H1 (cell line): ENCODE results near the gene KIF26B. TPM values are rescaled to one million over a fixed set of nuclear protein-coding genes. Genes with fewer than 3 reads are reported as not detected.

ENCODE experiments used
- CTCF ChIA-PET: fragments of 300-600 bp; sonication (Branson Sonifier 250); formaldehyde crosslinking; loops from one replicate; lab custom pipeline; 2021; ENCODE audit not compliant: partially characterized antibody; lab: Charles Lee
- POLR2A ChIA-PET: fragments of 300-600 bp; sonication (Branson Sonifier 250); formaldehyde crosslinking; loops from one replicate; lab custom pipeline; 2021; ENCODE audit warnings: inconsistent platforms; ENCODE audit not compliant: partially characterized antibody; lab: Charles Lee
- DNase-seq, 2 experiments: peaks; one replicate each; pipeline versions ENCODE4 v3.0.0 to v3.0.0-alpha.2; 2010 to 2022; ENCODE audit warnings: low spot score in 2 of 2, low read depth in 1 of 2, mixed read lengths in 1 of 2
- FAIRE-seq: peaks from 2 replicates; lab custom pipeline; 2011; peaks lifted over from hg19 to GRCh38; lab: Jason Lieb, UNC
- H2AFZ ChIP-seq: 2 replicates; pipeline ENCODE4 v1.8.1; 2012; ENCODE audit warnings: low read length, inconsistent platforms
- H2AK5ac ChIP-seq: 2 replicates; pipeline ENCODE4 v1.6.1; 2013; ENCODE audit warnings: low read depth, low read length
- H2BK120ac ChIP-seq: replicated peaks from 2 replicates; pipeline ENCODE3; 2013; ENCODE audit warnings: low read depth, low read length, inconsistent platforms
- H2BK12ac ChIP-seq: 2 replicates; pipeline ENCODE4 v1.6.1; 2013; ENCODE audit warnings: low read depth, low read length
- H2BK15ac ChIP-seq: 2 replicates; pipeline ENCODE4 v1.6.1; 2013; ENCODE audit warnings: low read length
- H2BK20ac ChIP-seq: 2 replicates; pipeline ENCODE4 v1.6.1; 2013; ENCODE audit warnings: low read length
- H2BK5ac ChIP-seq: 2 replicates; pipeline ENCODE4 v1.6.1; 2013; ENCODE audit warnings: low read depth, low read length
- H3K14ac ChIP-seq: 2 replicates; pipeline ENCODE4 v1.6.1; 2013; ENCODE audit warnings: inconsistent platforms; ENCODE audit not compliant: insufficient read length
- H3K18ac ChIP-seq: 2 replicates; pipeline ENCODE4 v1.6.1; 2013; ENCODE audit warnings: low read length; ENCODE audit errors: extremely low read depth
- H3K23ac ChIP-seq: 2 replicates; pipeline ENCODE4 v1.6.1; 2013; ENCODE audit warnings: inconsistent platforms; ENCODE audit not compliant: insufficient read length
- H3K23me2 ChIP-seq: 2 replicates; pipeline ENCODE4 v1.6.1; 2013; ENCODE audit warnings: low read depth, low read length
- H3K27ac ChIP-seq: 2 replicates; pipeline ENCODE4 v1.6.1; 2011; ENCODE audit warnings: low read depth, low read length, inconsistent platforms
- H3K27me3 ChIP-seq, 4 experiments: replicated peaks in 1 of 4; 1 replicate in 1 of 4; 2 replicates in 3 of 4; pipeline versions ENCODE4 v1.6.1 to v1.8.1; 2011 to 2013; ENCODE audit warnings: low read length in 3 of 4, mild to moderate bottlenecking in 3 of 4, inconsistent platforms in 2 of 4, mixed read lengths in 2 of 4, moderate library complexity in 1 of 4; ENCODE audit not compliant: control insufficient read depth in 3 of 4, insufficient read depth in 3 of 4; ENCODE audit errors: extremely low read depth in 1 of 4
- H3K36me3 ChIP-seq, 4 experiments: 2 replicates each; pipeline versions ENCODE4 v1.6.1 to v1.8.1; 2011 to 2013; ENCODE audit warnings: mild to moderate bottlenecking in 4 of 4, low read length in 3 of 4, moderate library complexity in 2 of 4, control low read depth in 1 of 4, inconsistent platforms in 1 of 4; ENCODE audit not compliant: insufficient read depth in 4 of 4, control insufficient read depth in 2 of 4
- H3K4ac ChIP-seq: replicated peaks from 2 replicates; pipeline ENCODE3; 2013; ENCODE audit warnings: low read length, low read depth, mixed read lengths, inconsistent platforms; ENCODE audit not compliant: insufficient read length
- H3K4me1 ChIP-seq, 4 experiments: replicated peaks in 1 of 4; 1 replicate in 1 of 4; 2 replicates in 3 of 4; pipeline versions ENCODE4 v1.6.1 to v1.8.1; 2011 to 2013; ENCODE audit warnings: low read length in 3 of 4, inconsistent platforms in 2 of 4, mixed read lengths in 1 of 4; ENCODE audit not compliant: insufficient read depth in 4 of 4, control insufficient read depth in 3 of 4
- H3K4me2 ChIP-seq, 2 experiments: 2 replicates each; pipeline versions ENCODE4 v1.6.1 to v1.8.1; 2011 to 2013; ENCODE audit warnings: low read depth in 2 of 2, low read length in 2 of 2, control low read depth in 1 of 2, inconsistent platforms in 1 of 2, mild to moderate bottlenecking in 1 of 2; ENCODE audit not compliant: insufficient read depth in 1 of 2
- H3K4me3 ChIP-seq, 4 experiments: fragments of 200-600, 300-600 bp in 1 of 4; sonication (generic), shearing (Covaris generic), sonication (Bioruptor Twin) in 1 of 4; 2 replicates each; pipeline versions ENCODE4 v1.5.1 to v1.8.1; 2011 to 2016; ENCODE audit warnings: low read length in 4 of 4, low read depth in 3 of 4, control low read depth in 2 of 4, inconsistent platforms in 2 of 4, mild to moderate bottlenecking in 2 of 4, mixed read lengths in 1 of 4, moderate library complexity in 1 of 4; ENCODE audit not compliant: insufficient read depth in 2 of 4; ENCODE audit errors: extremely low read depth in 1 of 4
- H3K56ac ChIP-seq: replicated peaks from 2 replicates; pipeline ENCODE3; 2013; ENCODE audit warnings: low read depth, mild to moderate bottlenecking, mixed read lengths, low read length, inconsistent platforms; ENCODE audit not compliant: insufficient read length
- H3K79me1 ChIP-seq: 2 replicates; pipeline ENCODE4 v1.6.1; 2013; ENCODE audit warnings: low read depth, low read length, control low read depth
- H3K79me2 ChIP-seq, 2 experiments: 2 replicates each; pipeline versions ENCODE4 v1.6.1 to v1.8.1; 2012 to 2013; ENCODE audit warnings: low read length in 2 of 2, mild to moderate bottlenecking in 2 of 2, inconsistent platforms in 1 of 2; ENCODE audit not compliant: insufficient read depth in 2 of 2, control insufficient read depth in 1 of 2
- H3K9ac ChIP-seq, 4 experiments: replicated peaks in 1 of 4; 1 replicate in 1 of 4; 2 replicates in 3 of 4; pipeline versions ENCODE4 v1.6.1 to v1.8.1; 2011 to 2013; ENCODE audit warnings: low read depth in 3 of 4, low read length in 3 of 4, control low read depth in 2 of 4, mild to moderate bottlenecking in 2 of 4, moderate library complexity in 2 of 4, inconsistent platforms in 1 of 4; ENCODE audit errors: extremely low read depth in 1 of 4
- H3K9me3 ChIP-seq, 2 experiments: 2 replicates each; pipeline versions ENCODE4 v1.6.1 to v1.8.1; 2012 to 2013; ENCODE audit warnings: mild to moderate bottlenecking in 2 of 2, moderate library complexity in 2 of 2, control low read depth in 1 of 2, inconsistent platforms in 1 of 2, low read depth in 1 of 2, low read length in 1 of 2, mixed read lengths in 1 of 2; ENCODE audit not compliant: insufficient read depth in 2 of 2
- H4K20me1 ChIP-seq, 2 experiments: replicated peaks in 1 of 2; 2 replicates each; pipeline versions ENCODE3 to v1.8.1; 2011 to 2013; ENCODE audit warnings: inconsistent platforms in 2 of 2, low read length in 2 of 2, mild to moderate bottlenecking in 1 of 2; ENCODE audit not compliant: insufficient read depth in 2 of 2, control insufficient read depth in 1 of 2
- H4K5ac ChIP-seq: 2 replicates; pipeline ENCODE4 v1.6.1; 2013; ENCODE audit warnings: low read length, low read depth, mixed read lengths, inconsistent platforms; ENCODE audit not compliant: insufficient read length
- H4K8ac ChIP-seq: 2 replicates; pipeline ENCODE4 v1.8.0; 2013; ENCODE audit warnings: mild to moderate bottlenecking, moderate library complexity, low read length, inconsistent platforms; ENCODE audit not compliant: insufficient read depth; ENCODE audit errors: extremely low read depth
- H4K91ac ChIP-seq: replicated peaks from 2 replicates; pipeline ENCODE3; 2013; ENCODE audit warnings: low read length, mixed read lengths, inconsistent platforms; ENCODE audit not compliant: insufficient read length
- ATF3 ChIP-seq: IDR thresholded peaks from 2 replicates; pipeline ENCODE4 v1.6.1; 2011; ENCODE audit warnings: low read depth, mild to moderate bottlenecking, low read length; ENCODE audit not compliant: insufficient read depth
- BRCA1 ChIP-seq: IDR thresholded peaks from 2 replicates; pipeline ENCODE4 v1.6.1; 2012; ENCODE audit warnings: low read depth, low read length, improper control_type of control experiment
- CHD2 ChIP-seq: IDR thresholded peaks from 2 replicates; pipeline ENCODE4 v1.6.1; 2012; ENCODE audit warnings: low read length, improper control_type of control experiment
- CREB1 ChIP-seq: IDR thresholded peaks from 2 replicates; pipeline ENCODE4 v1.6.1; 2012; ENCODE audit warnings: inconsistent platforms
- GABPA ChIP-seq: IDR thresholded peaks from 2 replicates; pipeline ENCODE4 v1.6.1; 2011; ENCODE audit warnings: mild to moderate bottlenecking, low read length, moderate library complexity, borderline replicate concordance; ENCODE audit not compliant: insufficient read depth
- GTF2F1 ChIP-seq: IDR thresholded peaks from 2 replicates; pipeline ENCODE4 v1.6.1; 2012; ENCODE audit warnings: low read depth, low read length, improper control_type of control experiment, borderline replicate concordance
- JUND ChIP-seq: IDR thresholded peaks from 2 replicates; pipeline ENCODE4 v1.6.1; 2011; ENCODE audit warnings: mild to moderate bottlenecking, improper control_type of control experiment, low read length
- KDM4A ChIP-seq: IDR thresholded peaks from one replicate; pipeline ENCODE4 v1.7.1; 2012; ENCODE audit warnings: low read depth, mild to moderate bottlenecking, moderate library complexity, low read length, inconsistent platforms; ENCODE audit not compliant: severe bottlenecking
- MAX ChIP-seq: IDR thresholded peaks from 2 replicates; pipeline ENCODE4 v1.6.1; 2012; ENCODE audit warnings: inconsistent platforms
- NANOG ChIP-seq: IDR thresholded peaks from 2 replicates; pipeline ENCODE4 v1.6.1; 2011; ENCODE audit warnings: low read length, low read depth, mild to moderate bottlenecking, inconsistent platforms; ENCODE audit not compliant: insufficient read depth, poor library complexity, severe bottlenecking
- POLR2A ChIP-seq, 2 experiments: IDR thresholded peaks; 1 replicate in 1 of 2; 2 replicates in 1 of 2; pipeline ENCODE4 v1.6.1; 2011; ENCODE audit warnings: low read depth in 2 of 2, low read length in 2 of 2, mild to moderate bottlenecking in 2 of 2; ENCODE audit errors: control extremely low read depth in 1 of 2
- RBBP5 ChIP-seq: IDR thresholded peaks from 2 replicates; pipeline ENCODE4 v1.7.1; 2012; ENCODE audit warnings: low read depth, mild to moderate bottlenecking, inconsistent platforms, low read length, moderate library complexity, borderline replicate concordance
- RXRA ChIP-seq: IDR thresholded peaks from 2 replicates; pipeline ENCODE4 v1.6.1; 2011; ENCODE audit warnings: low read depth, mild to moderate bottlenecking, low read length, moderate library complexity; ENCODE audit not compliant: insufficient read depth
- SIRT6 ChIP-seq: IDR thresholded peaks from one replicate; pipeline ENCODE4 v1.7.1; 2012; ENCODE audit warnings: low read length, inconsistent platforms
- TCF12 ChIP-seq: IDR thresholded peaks from 2 replicates; pipeline ENCODE4 v1.6.1; 2011; ENCODE audit warnings: low read depth, mild to moderate bottlenecking, low read length
- WGBS, 2 experiments: shearing (Covaris generic) in 1 of 2; methylation state at CpG; one replicate each; pipeline versions ENCODE4 v1.1.6 to v1.1.7; 2013 to 2015; ENCODE audit warnings: low lambda C conversion rate in 2 of 2, mixed read lengths in 2 of 2, inconsistent platforms in 1 of 2, low coverage in 1 of 2, missing lambda C conversion rate in 1 of 2; ENCODE audit not compliant: insufficient replicate concordance in 2 of 2, insufficient coverage in 1 of 2, insufficient read length in 1 of 2; ENCODE audit errors: extremely low coverage in 1 of 2, missing lambda C conversion rate in 1 of 2; 5-methylcytosine and 5-hydroxymethylcytosine counted together
- polyA plus RNA-seq, 7 experiments: library from polyadenylated mRNA; depleted of rRNA in 3 of 7; stranded (reverse) in 5 of 7; unstranded in 2 of 7; fragments of >200 nt in 5 of 7; fragments of 200-250 nt in 2 of 7; gene quantifications; 1 replicate in 5 of 7; 2 replicates in 1 of 7; 4 replicates in 1 of 7; pipeline versions ENCODE4 v1.2.1 to v1.2.3, GENCODE V29; 2011 to 2013; ENCODE audit warnings: missing spikeins in 2 of 7, mixed read lengths in 2 of 7
- total RNA-seq: library from RNA; stranded (reverse); fragmentation: NEBNext Ultra II Directional; extraction: Animal tissue kit (Norgen Biotek cat#: 25700); gene quantifications from 2 replicates; pipeline ENCODE4 v1.2.1, GENCODE V29; 2021

KIF26B gene
- total and polyA plus RNA-seq, 2 of the 8 experiments (the other 6 are each of a cell fraction or from before 2014, with no cell fraction given), result 0.06 to 0.28 TPM

- Histone ChIP-seq H3K23ac (no peak overlapping the region), H3K18ac (no peak overlapping the region), H3K27ac (no peak overlapping the region), H3K4ac (no peak overlapping the region), H2BK5ac (no peak overlapping the region), H3K9ac (no peak overlapping the region), H3K56ac (no peak overlapping the region), H3K36me3 (no peaks in the 10 kb centered on the region), H3K9me3 (no peaks in the 10 kb centered on the region), H2AK5ac (no peak overlapping the region), H3K4me1 (peaks cover 0 to 2% (median 0%) of the 10 kb centered on the region in 4 experiments; a peak in 2 of 7 replicates), H2BK20ac (no peak overlapping the region), H3K27me3 (no peaks in the 10 kb centered on the region), H4K20me1 (no peaks in the 10 kb centered on the region), H3K4me2 (no peak overlapping the region), H3K14ac (no peak overlapping the region), H2BK15ac (no peak overlapping the region), H4K91ac (no peak overlapping the region), H3K79me1 (no peaks in the 10 kb centered on the region), H4K8ac (no peak overlapping the region), H2BK120ac (no peak overlapping the region), H3K79me2 (no peaks in the 10 kb centered on the region), H4K5ac (no peak overlapping the region), H2BK12ac (no peak overlapping the region), H2AFZ (no peak overlapping the region), H3K23me2 (no peaks in the 10 kb centered on the region), H3K4me3 (no peak overlapping the region)
- ChIA-PET POLR2A (no interaction called here), CTCF (no interaction called here)
- DNase-seq (no peak), FAIRE-seq (no peak)
- 73% methylated on average over 6 of the region's 6 CpGs; no CpG with 5 or more reads in 1 of the 2 experiments for WGBS, 2 experiments
- TF ChIP-seq BRCA1 (no peak), MAX (no peak), KDM4A (no peak), ATF3 (no peak), GTF2F1 (no peak), GABPA (no peak), CREB1 (no peak), RBBP5 (no peak), TCF12 (no peak), SIRT6 (no peak), NANOG (no peak), CHD2 (no peak), POLR2A (IDR thresholded peaks at IDR 0.05; ENCODE audit: control extremely low read depth in 1 of 2, low read depth in 2 of 2, low read length in 2 of 2) (no peak), RXRA (no peak), JUND (no peak)
Measured at GRCh38 chr1:245603311-245603865, 448.6 kb downstream of the KIF26B start.
